NCI-H146 treated with DMSO at 0.1 percent for 48 hours (cell line): ENCODE data around the gene SPDYE17.
"Not testable (repeated sequence)": the region's sequence is repeated elsewhere in the genome, so short reads cannot be mapped to it uniquely, and the experiment has no call there.

Experiments
- DNase-seq: peaks from one replicate; lab custom pipeline; 2025; ENCODE audit not compliant: unreplicated experiment; lab: John Stamatoyannopoulos, UW

Gene SPDYE17

GRCh38 chr7:76998764-76999450, 33.3 kb downstream of the SPDYE17 start:
- not testable (repeated sequence) for DNase-seq

- DNase-seq: no peak
Measured at GRCh38 chr7:76998285-76998589, 33.9 kb downstream of the SPDYE17 start.

- DNase-seq: no peak
Measured at GRCh38 chr7:76997381-76998284, 34.5 kb downstream of the SPDYE17 start.

GRCh38 chr7:76996932-76997331, 35.2 kb downstream of the SPDYE17 start:
- not testable (repeated sequence) for DNase-seq

GRCh38 chr7:76994286-76994685, 37.9 kb downstream of the SPDYE17 start:
- DNase-seq: not testable (repeated sequence)

GRCh38 chr7:76993831-76994230, 38.3 kb downstream of the SPDYE17 start:
- not testable (repeated sequence) for DNase-seq

GRCh38 chr7:76992871-76993270, 39.3 kb downstream of the SPDYE17 start:
- not testable (repeated sequence) for DNase-seq

GRCh38 chr7:76992204-76992603, 40.0 kb downstream of the SPDYE17 start:
- DNase-seq: not testable (repeated sequence)

GRCh38 chr7:76990202-76990601, 42.0 kb downstream of the SPDYE17 start:
- not testable (repeated sequence) for DNase-seq

GRCh38 chr7:76985924-76986717, 46.0 kb downstream of the SPDYE17 start:
- DNase-seq: not testable (repeated sequence)

- DNase-seq: not testable (repeated sequence)
Measured at GRCh38 chr7:76984784-76985136, 47.4 kb downstream of the SPDYE17 start.

GRCh38 chr7:76983937-76984783, 48.0 kb downstream of the SPDYE17 start:
- not testable (repeated sequence) for DNase-seq

GRCh38 chr7:76983333-76983732, 48.8 kb downstream of the SPDYE17 start:
- DNase-seq: not testable (repeated sequence)

GRCh38 chr7:76982501-76982900, 49.7 kb downstream of the SPDYE17 start:
- DNase-seq: not testable (repeated sequence)

GRCh38 chr7:76981187-76981970, 50.8 kb downstream of the SPDYE17 start:
- not testable (repeated sequence) for DNase-seq

- DNase-seq: not testable (repeated sequence)
Measured at GRCh38 chr7:76980576-76980975, 51.6 kb downstream of the SPDYE17 start.

- not testable (repeated sequence) for DNase-seq
Measured at GRCh38 chr7:76977761-76978367, 54.3 kb downstream of the SPDYE17 start.

GRCh38 chr7:76974793-76975579, 57.2 kb downstream of the SPDYE17 start:
- DNase-seq: not testable (repeated sequence)
